Right cardiac atrium (tissue), 5 donors: ENCODE measurements around the gene CYP2B6. TPM values are rescaled to one million over a fixed set of nuclear protein-coding genes. Genes with fewer than 3 reads are reported as not detected.
A peak's percentile ranks its signal among the peaks of the same experiment; 100 is the strongest.

Experiments
- ATAC-seq, 2 donors: fragments of 200-7000 bp; cut with Tn5 transposase; one replicate each; pipeline versions ENCODE4 v1.8.0 to v1.9.1; 2020; ENCODE audit warnings: moderate library complexity in 2 of 2, mild to moderate bottlenecking in 1 of 2
- DNase-seq, 3 donors: peaks; one replicate each; pipeline ENCODE4 v3.0.0-alpha.2; 2020
- H3K27ac ChIP-seq: one replicate; pipeline ENCODE4 v1.5.1; 2013; ENCODE audit warnings: mild to moderate bottlenecking, low read length, control low read depth, moderate library complexity
- H3K27me3 ChIP-seq: one replicate; pipeline ENCODE4 v1.6.1; 2013; ENCODE audit not compliant: control insufficient read depth, insufficient read depth
- H3K4me1 ChIP-seq: one replicate; pipeline ENCODE4 v1.6.1; 2013; ENCODE audit warnings: low read length; ENCODE audit not compliant: control insufficient read depth, insufficient read depth
- H3K4me3 ChIP-seq: one replicate; pipeline ENCODE4 v1.5.1; 2013; ENCODE audit warnings: low read length, control low read depth
- H3K9me3 ChIP-seq: one replicate; pipeline ENCODE4 v1.6.1; 2013; ENCODE audit warnings: low read length; ENCODE audit not compliant: control insufficient read depth
- WGBS: extraction: QIAGEN DNeasy Blood & Tissue Kit; methylation state at CpG from one replicate; pipeline ENCODE4 v1.1.7; 2013; 5-methylcytosine and 5-hydroxymethylcytosine counted together
- intact Hi-C, 4 donors: fragments of 100-400 bp; cut with DNase I; formaldehyde crosslinking; loops; one replicate each; pipeline versions ENCODE4 v1.11.0 to v1.14.0; 2022 to 2023
- polyA plus RNA-seq: library from polyadenylated mRNA; stranded (reverse); fragments of 200-250 nt; gene quantifications from one replicate; pipeline ENCODE4 v1.2.3, GENCODE V29; 2013
- total RNA-seq, 4 donors: library from RNA; stranded (reverse); fragmentation: NEBNext Ultra II Directional; extraction: Animal tissue kit (Norgen Biotek cat#: 25700); gene quantifications; one replicate each; pipeline ENCODE4 v1.2.1, GENCODE V29; 2021
- donor health status: healthy with polysubstance abuse.
- donor health status: DM: no; HTN: yes; CAD: no.
- donor health status: DM: no; HTN: no; CAD: no.
- donor health status: DM: no; HTN: yes; CAD: no; lungs with severe emphysema.
- donor health status: DM: yes; HTN: yes; CAD: no.

Gene CYP2B6
- total and polyA plus RNA-seq, 5 donors = not detected

DNA sequence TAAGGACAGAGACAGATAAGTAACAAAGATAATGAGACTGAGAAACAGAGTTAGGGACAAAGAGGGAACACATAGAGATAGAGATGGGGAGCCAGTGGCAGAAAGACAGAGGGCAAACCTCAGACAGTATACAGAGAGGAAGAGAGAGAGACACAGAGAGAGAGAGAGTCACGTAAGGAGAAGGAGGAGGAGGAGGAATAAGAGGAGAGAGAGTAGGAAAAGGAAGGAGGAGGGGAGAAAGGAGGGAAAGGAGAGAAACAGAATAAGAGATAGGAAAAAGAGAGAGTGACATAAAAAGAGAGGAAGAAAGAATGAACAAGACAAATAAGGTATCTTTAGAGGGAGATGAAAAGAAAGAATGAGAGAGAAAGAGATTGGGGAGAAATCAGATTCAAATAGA, 23.6 kb downstream of the CYP2B6 start:
- H3K4me1 ChIP-seq = no peaks in the 10 kb centered on the region
- 38% methylated on average over 1 of the region's 1 CpG for WGBS
- H3K9me3 ChIP-seq = no peaks in the 10 kb centered on the region
- no peak overlapping the region for H3K27ac ChIP-seq
- no peaks in the 10 kb centered on the region for H3K27me3 ChIP-seq
- ATAC-seq (no peak), DNase-seq (no peak)
- intact Hi-C loops = no loop called here
- H3K4me3 ChIP-seq = no peak overlapping the region

GRCh38 chr19:41016488-41017071, 25.5 kb downstream of the CYP2B6 start:
- peak in 1 of 3 donors; percentile 21 for DNase-seq
- Histone ChIP-seq H3K4me3 (no peak overlapping the region), H3K9me3 (no peaks in the 10 kb centered on the region), H3K27ac (no peak overlapping the region), H3K27me3 (no peaks in the 10 kb centered on the region), H3K4me1 (no peaks in the 10 kb centered on the region)
- no peak for ATAC-seq
- intact Hi-C loops = no loop called here
- WGBS = 70% methylated on average over 12 of the region's 12 CpGs

DNA sequence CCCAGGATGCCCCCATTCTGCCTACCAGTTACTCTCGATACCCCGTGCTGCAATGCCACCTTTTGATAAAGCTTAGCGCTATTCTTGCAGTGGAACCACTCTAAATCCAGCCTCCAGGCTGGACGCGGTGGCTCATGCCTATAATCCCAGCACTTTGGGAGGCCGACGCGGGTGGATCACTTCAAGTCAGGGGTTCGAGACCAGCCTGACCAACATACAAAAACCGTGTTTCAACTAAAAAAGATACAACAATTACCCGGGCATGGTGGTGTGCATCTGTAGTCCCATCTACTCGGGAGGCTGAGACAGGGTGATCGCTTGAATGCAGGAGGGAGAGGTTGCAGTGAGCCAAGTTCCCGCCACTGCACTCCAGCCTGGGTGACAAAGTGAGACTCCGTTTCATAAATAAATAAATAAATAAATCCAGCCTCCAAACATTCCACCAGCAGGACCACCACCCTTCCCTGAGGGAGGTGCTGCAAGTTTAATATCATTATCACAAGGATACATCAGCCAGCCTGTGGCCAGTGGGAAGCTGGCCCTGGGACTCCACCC, 27.7 kb downstream of the CYP2B6 start:
- H3K27me3 ChIP-seq = no peaks in the 10 kb centered on the region
- H3K4me3 ChIP-seq = no peak overlapping the region
- H3K27ac ChIP-seq = no peak overlapping the region
- intact Hi-C loops = no loop called here
- DNase-seq = no peak
- ATAC-seq = no peak
- no peaks in the 10 kb centered on the region for H3K9me3 ChIP-seq
- no peaks in the 10 kb centered on the region for H3K4me1 ChIP-seq
- 90% methylated on average over 15 of the region's 15 CpGs for WGBS

DNA sequence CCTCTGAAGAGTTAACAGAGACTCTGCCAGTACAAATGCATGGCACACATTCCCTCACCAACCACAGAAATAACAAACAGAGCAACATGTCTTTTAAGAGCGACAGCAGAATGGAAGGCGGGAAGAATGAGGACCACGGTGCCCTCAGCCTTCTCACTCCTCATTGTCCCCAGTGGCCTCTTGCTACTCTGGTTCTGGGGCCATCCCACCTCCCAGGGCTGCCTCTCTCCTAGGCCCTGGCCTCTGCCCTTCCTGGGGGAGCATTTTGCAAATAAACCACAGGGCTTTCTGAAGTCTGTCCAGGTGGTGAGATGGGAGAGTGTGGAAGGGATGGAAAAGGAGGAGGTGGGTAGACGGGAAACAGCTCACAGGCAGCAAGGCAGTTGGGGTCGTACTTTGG, 28.3 kb downstream of the CYP2B6 start:
- H3K4me3 ChIP-seq = no peak overlapping the region
- WGBS = 64% methylated on average over 5 of the region's 5 CpGs
- H3K9me3 ChIP-seq = no peaks in the 10 kb centered on the region
- intact Hi-C loops = no loop called here
- H3K4me1 ChIP-seq = no peaks in the 10 kb centered on the region
- ATAC-seq = no peak
- H3K27ac ChIP-seq = no peak overlapping the region
- no peak for DNase-seq
- no peaks in the 10 kb centered on the region for H3K27me3 ChIP-seq

GRCh38 chr19:41023193-41023592, 32.1 kb downstream of the CYP2B6 start:
- no peaks in the 10 kb centered on the region for H3K9me3 ChIP-seq
- 51% methylated on average over 2 of the region's 2 CpGs for WGBS
- no peaks in the 10 kb centered on the region for H3K4me1 ChIP-seq
- no peaks in the 10 kb centered on the region for H3K27me3 ChIP-seq
- intact Hi-C loops = loop anchor here in 1 of 4 donors (10.0 kb wide), 1 partner anchor 1418 kb away; the partner anchor contains the start of gene LGALS13
- no peak for ATAC-seq
- DNase-seq = no peak
- no peak overlapping the region for H3K27ac ChIP-seq
- no peak overlapping the region for H3K4me3 ChIP-seq

DNA sequence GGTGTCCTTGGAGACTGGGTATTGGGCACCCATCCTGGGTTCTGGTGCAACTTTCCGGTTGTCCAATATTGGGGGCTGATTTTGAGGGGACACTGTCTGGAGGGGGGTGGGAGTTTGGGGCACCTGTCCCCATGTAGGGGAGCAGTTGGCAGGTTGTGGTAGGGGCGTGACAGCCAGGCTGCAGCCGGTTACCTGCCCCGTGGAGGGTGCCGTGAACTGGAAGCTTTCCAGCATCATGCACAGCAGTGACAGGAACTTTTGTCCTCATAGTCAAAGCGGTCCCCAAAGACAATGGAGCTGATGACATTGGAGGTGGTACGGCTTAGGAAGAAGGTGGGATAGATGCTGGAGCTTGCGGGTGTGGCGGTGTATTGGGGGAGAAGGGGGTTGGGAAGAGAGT, 34.3 kb downstream of the CYP2B6 start:
- no peak for DNase-seq
- Histone ChIP-seq H3K27me3 (no peaks in the 10 kb centered on the region), H3K4me1 (no peaks in the 10 kb centered on the region), H3K9me3 (no peaks in the 10 kb centered on the region), H3K27ac (no peak overlapping the region), H3K4me3 (no peak overlapping the region)
- intact Hi-C loops = loop anchor here in 1 of 4 donors (10.0 kb wide), 1 partner anchor 1421 kb away; the partner anchor contains the start of gene LGALS13
- ATAC-seq = no peak
- 79% methylated on average over 9 of the region's 9 CpGs for WGBS

GRCh38 chr19:41025871-41026270, 34.8 kb downstream of the CYP2B6 start:
- Histone ChIP-seq H3K27ac (no peak overlapping the region), H3K4me1 (no peaks in the 10 kb centered on the region), H3K27me3 (no peaks in the 10 kb centered on the region), H3K9me3 (no peaks in the 10 kb centered on the region), H3K4me3 (no peak overlapping the region)
- 17% methylated on average over 32 of the region's 32 CpGs for WGBS
- intact Hi-C loops = loop anchor here in 1 of 4 donors (10.0 kb wide), 1 partner anchor 1421 kb away; the partner anchor contains the start of gene LGALS13
- DNase-seq (no peak), ATAC-seq (no peak)

- no peak for ATAC-seq
- Histone ChIP-seq H3K4me3 (no peak overlapping the region), H3K27ac (no peak overlapping the region), H3K4me1 (no peaks in the 10 kb centered on the region), H3K9me3 (no peaks in the 10 kb centered on the region), H3K27me3 (no peaks in the 10 kb centered on the region)
- intact Hi-C loops = loop anchor here in 1 of 4 donors (10.0 kb wide), 1 partner anchor 1423 kb away; the partner anchor contains the start of gene LGALS13
- 75% methylated on average over 6 of the region's 6 CpGs for WGBS
- DNase-seq = no peak
These were observed 36.3 kb downstream of the CYP2B6 start for GRCh38 chr19:41027273-41027967.

DNA sequence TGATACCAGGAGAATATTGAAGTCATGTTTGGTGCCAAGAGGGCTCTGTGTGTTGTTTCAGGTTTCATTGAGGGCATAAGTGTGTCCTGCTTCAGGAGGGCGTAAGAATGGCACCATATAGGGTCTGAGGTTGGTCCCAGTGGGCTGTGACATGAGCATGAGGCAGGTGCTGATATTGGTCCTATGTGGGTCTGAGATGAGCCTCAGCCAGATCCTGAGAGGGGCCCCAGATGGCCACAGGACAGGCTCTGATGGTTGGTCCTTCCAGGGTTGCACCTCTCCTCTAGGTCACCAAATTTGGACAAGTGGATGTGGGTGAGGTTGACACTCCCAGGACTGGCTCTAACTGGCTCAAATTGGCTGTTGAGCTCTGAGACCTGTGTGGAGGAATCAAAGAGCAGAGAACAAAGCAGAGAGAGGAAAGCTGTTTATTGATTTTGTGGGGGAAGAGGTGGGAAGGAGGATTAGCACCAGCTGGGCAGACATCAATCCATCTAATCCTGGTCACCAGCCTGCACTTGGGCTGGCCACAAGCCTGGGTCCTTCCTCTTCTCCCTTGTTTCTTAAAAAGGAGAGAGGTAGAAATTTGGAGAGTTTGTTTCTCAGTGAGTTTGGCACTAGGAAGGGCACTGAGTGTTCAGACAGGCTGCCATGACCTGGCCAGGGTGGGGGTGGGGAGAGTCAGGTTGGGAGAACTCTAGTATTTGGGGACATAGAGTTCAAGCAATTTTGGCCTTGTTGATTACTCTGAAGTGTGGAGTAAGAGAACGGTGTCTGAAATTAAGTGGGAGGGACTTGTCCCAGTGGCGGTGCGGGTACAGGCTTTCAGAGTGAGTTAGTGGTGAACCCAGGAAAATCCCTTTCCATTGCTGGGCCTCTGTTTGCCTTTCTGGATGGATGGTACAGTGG, 38.7 kb downstream of the CYP2B6 start:
- 83% methylated on average over 4 of the region's 4 CpGs for WGBS
- ATAC-seq (no peak), DNase-seq (no peak)
- no peak overlapping the region for H3K27ac ChIP-seq
- H3K4me1 ChIP-seq = no peaks in the 10 kb centered on the region
- no peaks in the 10 kb centered on the region for H3K27me3 ChIP-seq
- intact Hi-C loops = loop anchor here in 1 of 4 donors (10.0 kb wide), 1 partner anchor 1425 kb away; the partner anchor contains the start of gene LGALS13
- H3K9me3 ChIP-seq = no peaks in the 10 kb centered on the region
- no peak overlapping the region for H3K4me3 ChIP-seq

DNA sequence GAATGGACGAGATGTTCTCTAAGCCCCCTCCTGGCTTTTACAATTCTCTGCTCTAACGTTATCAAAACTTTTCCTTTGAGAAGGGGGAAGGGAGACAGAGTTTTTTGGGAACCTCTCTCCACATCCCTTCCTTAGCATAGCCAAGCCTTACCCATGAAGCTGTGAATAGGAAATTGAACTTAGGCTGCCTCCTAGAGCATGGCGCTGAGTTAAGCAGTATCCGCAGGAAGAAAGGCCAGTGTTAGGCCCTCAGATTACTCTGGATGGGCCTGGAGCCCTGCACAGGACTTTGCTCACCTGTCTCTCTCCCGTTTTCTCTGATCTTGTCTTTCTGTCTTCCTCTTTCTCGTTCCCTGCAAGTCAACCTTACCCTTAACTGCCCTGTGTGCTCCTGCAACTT, 39.6 kb downstream of the CYP2B6 start:
- no peaks in the 10 kb centered on the region for H3K27me3 ChIP-seq
- no peak for ATAC-seq
- no peak for DNase-seq
- no peak overlapping the region for H3K4me3 ChIP-seq
- no peak overlapping the region for H3K27ac ChIP-seq
- H3K9me3 ChIP-seq = no peaks in the 10 kb centered on the region
- intact Hi-C loops = no loop called here
- H3K4me1 ChIP-seq = no peaks in the 10 kb centered on the region
- 45% methylated on average over 6 of the region's 6 CpGs for WGBS
